Liver (tissue), 3 donors: ENCODE measurements around the gene RNF126.

ENCODE experiments used
- JUND ChIP-seq, 2 donors: IDR thresholded peaks; 2 replicates each; pipeline ENCODE4 v1.6.1; 2016; ENCODE audit warnings: antibody characterized with exemption in 2 of 2
- RAD21 ChIP-seq, 2 donors: IDR thresholded peaks; 2 replicates each; pipeline ENCODE4 v1.6.1; 2016; ENCODE audit warnings: antibody characterized with exemption in 2 of 2, mild to moderate bottlenecking in 2 of 2
- SP1 ChIP-seq: IDR thresholded peaks from 2 replicates; pipeline ENCODE4 v1.6.1; 2018; ENCODE audit warnings: antibody characterized with exemption, mild to moderate bottlenecking
- TAF1 ChIP-seq: conservative IDR thresholded peaks from 2 replicates; pipeline ENCODE4 v1.6.1; 2016; ENCODE audit warnings: antibody characterized with exemption, mild to moderate bottlenecking
- ZBTB33 ChIP-seq: IDR thresholded peaks from 2 replicates; pipeline ENCODE4 v1.6.1; 2016; ENCODE audit warnings: antibody characterized with exemption
- TF ChIP-seq, protein P1 (sequence below): fragments of 150-350 bp; IDR thresholded peaks from 2 replicates; pipeline ENCODE4 v1.5.1; 2017; ENCODE audit warnings: improper control_type of control experiment, low read depth, low read length; ENCODE audit not compliant: missing input control
- TF ChIP-seq, protein P2 (sequence below): IDR thresholded peaks from 2 replicates; pipeline ENCODE4 v1.6.1; 2016; ENCODE audit warnings: antibody characterized with exemption, mild to moderate bottlenecking
- donor health status: healthy.
- donor health status: healthy.

DNA sequence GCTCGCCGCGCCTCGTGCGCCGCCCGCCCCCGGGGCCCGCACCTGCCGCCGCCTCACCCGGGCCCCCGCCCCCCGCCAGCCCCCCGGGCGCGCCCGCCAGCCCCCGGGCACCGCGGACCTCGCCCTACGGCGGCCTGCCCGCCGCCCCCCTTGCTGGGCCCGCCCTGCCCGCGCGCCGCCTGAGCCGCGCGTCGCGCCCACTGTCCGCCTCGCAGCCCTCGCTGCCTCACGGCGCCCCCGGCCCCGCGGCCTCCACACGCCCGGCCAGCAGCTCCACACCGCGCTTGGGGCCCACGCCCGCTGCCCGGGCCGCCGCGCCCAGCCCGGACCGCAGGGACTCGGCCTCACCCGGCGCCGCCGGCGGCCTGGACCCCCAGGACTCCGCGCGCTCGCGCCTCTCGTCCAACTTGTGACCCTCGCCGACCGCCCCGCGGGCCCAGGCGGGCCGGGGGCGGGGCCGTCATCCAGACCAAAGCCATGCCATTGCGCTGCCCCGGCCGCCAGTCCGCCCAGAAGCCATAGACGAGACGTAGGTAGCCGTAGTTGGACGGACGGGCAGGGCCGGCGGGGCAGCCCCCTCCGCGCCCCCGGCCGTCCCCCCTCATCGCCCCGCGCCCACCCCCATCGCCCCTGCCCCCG lies 46.8 kb downstream of the RNF126 start:
- TF ChIP-seq, protein P1, sequence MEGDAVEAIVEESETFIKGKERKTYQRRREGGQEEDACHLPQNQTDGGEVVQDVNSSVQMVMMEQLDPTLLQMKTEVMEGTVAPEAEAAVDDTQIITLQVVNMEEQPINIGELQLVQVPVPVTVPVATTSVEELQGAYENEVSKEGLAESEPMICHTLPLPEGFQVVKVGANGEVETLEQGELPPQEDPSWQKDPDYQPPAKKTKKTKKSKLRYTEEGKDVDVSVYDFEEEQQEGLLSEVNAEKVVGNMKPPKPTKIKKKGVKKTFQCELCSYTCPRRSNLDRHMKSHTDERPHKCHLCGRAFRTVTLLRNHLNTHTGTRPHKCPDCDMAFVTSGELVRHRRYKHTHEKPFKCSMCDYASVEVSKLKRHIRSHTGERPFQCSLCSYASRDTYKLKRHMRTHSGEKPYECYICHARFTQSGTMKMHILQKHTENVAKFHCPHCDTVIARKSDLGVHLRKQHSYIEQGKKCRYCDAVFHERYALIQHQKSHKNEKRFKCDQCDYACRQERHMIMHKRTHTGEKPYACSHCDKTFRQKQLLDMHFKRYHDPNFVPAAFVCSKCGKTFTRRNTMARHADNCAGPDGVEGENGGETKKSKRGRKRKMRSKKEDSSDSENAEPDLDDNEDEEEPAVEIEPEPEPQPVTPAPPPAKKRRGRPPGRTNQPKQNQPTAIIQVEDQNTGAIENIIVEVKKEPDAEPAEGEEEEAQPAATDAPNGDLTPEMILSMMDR = no peak
- TF ChIP-seq, protein P2, sequence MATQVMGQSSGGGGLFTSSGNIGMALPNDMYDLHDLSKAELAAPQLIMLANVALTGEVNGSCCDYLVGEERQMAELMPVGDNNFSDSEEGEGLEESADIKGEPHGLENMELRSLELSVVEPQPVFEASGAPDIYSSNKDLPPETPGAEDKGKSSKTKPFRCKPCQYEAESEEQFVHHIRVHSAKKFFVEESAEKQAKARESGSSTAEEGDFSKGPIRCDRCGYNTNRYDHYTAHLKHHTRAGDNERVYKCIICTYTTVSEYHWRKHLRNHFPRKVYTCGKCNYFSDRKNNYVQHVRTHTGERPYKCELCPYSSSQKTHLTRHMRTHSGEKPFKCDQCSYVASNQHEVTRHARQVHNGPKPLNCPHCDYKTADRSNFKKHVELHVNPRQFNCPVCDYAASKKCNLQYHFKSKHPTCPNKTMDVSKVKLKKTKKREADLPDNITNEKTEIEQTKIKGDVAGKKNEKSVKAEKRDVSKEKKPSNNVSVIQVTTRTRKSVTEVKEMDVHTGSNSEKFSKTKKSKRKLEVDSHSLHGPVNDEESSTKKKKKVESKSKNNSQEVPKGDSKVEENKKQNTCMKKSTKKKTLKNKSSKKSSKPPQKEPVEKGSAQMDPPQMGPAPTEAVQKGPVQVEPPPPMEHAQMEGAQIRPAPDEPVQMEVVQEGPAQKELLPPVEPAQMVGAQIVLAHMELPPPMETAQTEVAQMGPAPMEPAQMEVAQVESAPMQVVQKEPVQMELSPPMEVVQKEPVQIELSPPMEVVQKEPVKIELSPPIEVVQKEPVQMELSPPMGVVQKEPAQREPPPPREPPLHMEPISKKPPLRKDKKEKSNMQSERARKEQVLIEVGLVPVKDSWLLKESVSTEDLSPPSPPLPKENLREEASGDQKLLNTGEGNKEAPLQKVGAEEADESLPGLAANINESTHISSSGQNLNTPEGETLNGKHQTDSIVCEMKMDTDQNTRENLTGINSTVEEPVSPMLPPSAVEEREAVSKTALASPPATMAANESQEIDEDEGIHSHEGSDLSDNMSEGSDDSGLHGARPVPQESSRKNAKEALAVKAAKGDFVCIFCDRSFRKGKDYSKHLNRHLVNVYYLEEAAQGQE = no peak
- TF ChIP-seq ZBTB33 = no peak
- no peak for TF ChIP-seq JUND (IDR thresholded peaks at IDR 0.05)
- TF ChIP-seq TAF1 = no peak
- TF ChIP-seq RAD21 (IDR thresholded peaks at IDR 0.05) = no peak
- TF ChIP-seq SP1 = no peak
